ENCODE measurements around the gene GLMP. TPM values are rescaled to one million over a fixed set of nuclear protein-coding genes. Genes with fewer than 3 reads are reported as not detected.

Gene GLMP
- polyA plus RNA-seq, 2 of the 4 experiments (the other 2 are of a cell fraction), result 12.4 to 32.5 TPM

- FAIRE-seq (no peak), ATAC-seq (peak; percentile 68 to 71; a peak in 4 of 6 replicates), DNase-seq (ENCODE audit: low read depth in 1 of 2, low spot score in 1 of 2) (peak in 1 of 2 experiments; percentile 38)
- Histone ChIP-seq H3K4me3 (no peak overlapping the region), H3K4me1 (peaks cover 15% of the 10 kb centered on the region), H3K27ac (no peak overlapping the region), H3K4me2 (no peak overlapping the region), H3K9me3 (no peaks in the 10 kb centered on the region)
- 90% methylated on average over 3 of the region's 3 CpGs for WGBS (ENCODE audit: missing lambda C conversion rate)
- TF ChIP-seq KDM5A (IDR thresholded peaks at IDR 0.05) (no peak), SMC3 (IDR thresholded peaks at IDR 0.05) (no peak), PBX3 (IDR thresholded peaks at IDR 0.05) (no peak), POLR2A (IDR thresholded peaks at IDR 0.05; ENCODE audit: low read length) (no peak), CTCF (IDR thresholded peaks at IDR 0.05) (0 out of 3 replicates have a peak, but pooled peaks have one; percentile 9), RAD21 (conservative IDR thresholded peaks at IDR 0.05 in 1 of 2, IDR thresholded peaks at IDR 0.05 in 1 of 2) (0 out of 5 replicates have a peak, but pooled peaks of 1 of the 2 experiments have one; percentile 16)
- CTCF ChIA-PET, result interaction anchor here (0.6 to 4.5 kb wide), 10 partner anchors 8 to 123 kb away, joined by 3 to 25 read pairs (median 5); partner anchors contain the start of gene PAQR6
- POLR2A ChIA-PET, result interaction anchor here (1.7 kb wide), 1 partner anchor 23 kb away, joined by 5 read pairs; the partner anchor contains the start of gene SMG5
Measured at GRCh38 chr1:156259805-156260204, 35.7 kb downstream of the GLMP start.

- peaks cover 15% of the 10 kb centered on the region for H3K4me1 ChIP-seq
- POLR2A ChIA-PET, result no interaction called here
- TF ChIP-seq POLR2AphosphoS2 (conservative IDR thresholded peaks at IDR 0.05; ENCODE audit: low read length), result no peak
- no peak for TF ChIP-seq CHD4 (IDR thresholded peaks at IDR 0.05; ENCODE audit: borderline replicate concordance)
- no peak for TF ChIP-seq RFX5 (IDR thresholded peaks at IDR 0.05)
- no peak for TF ChIP-seq SREBF2 (IDR thresholded peaks at IDR 0.05)
- TF ChIP-seq ZSCAN20 (CRISPR knock-in tag; IDR thresholded peaks at IDR 0.05), result no peak
- TF ChIP-seq CBX2 (IDR thresholded peaks at IDR 0.05; ENCODE audit: borderline replicate concordance, low read depth), result no peak
- no peak for TF ChIP-seq HOXA7 (CRISPR knock-in tag; IDR thresholded peaks at IDR 0.05)
- TF ChIP-seq ELK1 (IDR thresholded peaks at IDR 0.05; ENCODE audit: low read depth, low read length), result no peak
- TF ChIP-seq, protein P1, sequence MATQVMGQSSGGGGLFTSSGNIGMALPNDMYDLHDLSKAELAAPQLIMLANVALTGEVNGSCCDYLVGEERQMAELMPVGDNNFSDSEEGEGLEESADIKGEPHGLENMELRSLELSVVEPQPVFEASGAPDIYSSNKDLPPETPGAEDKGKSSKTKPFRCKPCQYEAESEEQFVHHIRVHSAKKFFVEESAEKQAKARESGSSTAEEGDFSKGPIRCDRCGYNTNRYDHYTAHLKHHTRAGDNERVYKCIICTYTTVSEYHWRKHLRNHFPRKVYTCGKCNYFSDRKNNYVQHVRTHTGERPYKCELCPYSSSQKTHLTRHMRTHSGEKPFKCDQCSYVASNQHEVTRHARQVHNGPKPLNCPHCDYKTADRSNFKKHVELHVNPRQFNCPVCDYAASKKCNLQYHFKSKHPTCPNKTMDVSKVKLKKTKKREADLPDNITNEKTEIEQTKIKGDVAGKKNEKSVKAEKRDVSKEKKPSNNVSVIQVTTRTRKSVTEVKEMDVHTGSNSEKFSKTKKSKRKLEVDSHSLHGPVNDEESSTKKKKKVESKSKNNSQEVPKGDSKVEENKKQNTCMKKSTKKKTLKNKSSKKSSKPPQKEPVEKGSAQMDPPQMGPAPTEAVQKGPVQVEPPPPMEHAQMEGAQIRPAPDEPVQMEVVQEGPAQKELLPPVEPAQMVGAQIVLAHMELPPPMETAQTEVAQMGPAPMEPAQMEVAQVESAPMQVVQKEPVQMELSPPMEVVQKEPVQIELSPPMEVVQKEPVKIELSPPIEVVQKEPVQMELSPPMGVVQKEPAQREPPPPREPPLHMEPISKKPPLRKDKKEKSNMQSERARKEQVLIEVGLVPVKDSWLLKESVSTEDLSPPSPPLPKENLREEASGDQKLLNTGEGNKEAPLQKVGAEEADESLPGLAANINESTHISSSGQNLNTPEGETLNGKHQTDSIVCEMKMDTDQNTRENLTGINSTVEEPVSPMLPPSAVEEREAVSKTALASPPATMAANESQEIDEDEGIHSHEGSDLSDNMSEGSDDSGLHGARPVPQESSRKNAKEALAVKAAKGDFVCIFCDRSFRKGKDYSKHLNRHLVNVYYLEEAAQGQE (IDR thresholded peaks at IDR 0.05), result no peak
- TF ChIP-seq EHF (CRISPR knock-in tag; IDR thresholded peaks at IDR 0.05), result no peak
- no peak for TF ChIP-seq MAFK (IDR thresholded peaks at IDR 0.05; ENCODE audit: partially characterized antibody)
- TF ChIP-seq HOXB5 (CRISPR knock-in tag; IDR thresholded peaks at IDR 0.05), result no peak
- no peak for TF ChIP-seq EP300 (IDR thresholded peaks at IDR 0.05)
- no peak for TF ChIP-seq CEBPB (IDR thresholded peaks at IDR 0.05)
Measured at GRCh38 chr1:156258859-156259258, 36.6 kb downstream of the GLMP start.

More at GRCh38 chr1:156258859-156259258, 36.6 kb downstream of the GLMP start:
- FAIRE-seq (no peak), DNase-seq (ENCODE audit: low read depth in 1 of 2, low spot score in 1 of 2) (no peak), ATAC-seq (no peak)
- Histone ChIP-seq H3K27ac (no peak overlapping the region), H3K9me3 (no peaks in the 10 kb centered on the region), H3K4me3 (no peak overlapping the region), H3K4me2 (no peak overlapping the region)
- CTCF ChIA-PET, result interaction anchor here (1.6 to 4.5 kb wide), 2 partner anchors 13 to 77 kb away, joined by 3 to 25 read pairs; no protein-coding TSS in a partner anchor
- 97% methylated on average over 4 of the region's 8 CpGs for WGBS (ENCODE audit: missing lambda C conversion rate)
